ENCODE results near the gene KLHL30.

Gene KLHL30

DNA sequence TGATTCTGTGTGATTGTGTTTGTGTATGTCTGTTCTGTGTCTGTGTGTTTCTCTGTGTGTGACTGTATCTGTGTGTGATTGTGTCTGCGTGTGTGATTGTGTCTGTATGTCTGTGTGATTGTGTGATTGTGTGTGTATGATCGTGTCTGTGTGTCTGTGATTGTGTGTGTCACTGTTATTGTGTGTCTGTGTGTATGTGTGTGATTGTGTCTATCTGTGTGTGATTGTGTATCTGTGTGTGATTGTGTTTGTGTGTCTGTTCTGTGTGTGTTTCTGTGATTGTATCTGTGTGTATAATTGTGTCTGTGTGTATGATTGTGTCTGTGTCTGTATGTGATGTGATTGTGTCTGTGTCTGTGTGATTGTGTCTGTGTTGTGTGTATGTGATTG lies 11.7 kb upstream of the KLHL30 start:
- no peak for TF ChIP-seq EP300 (IDR thresholded peaks at IDR 0.05; ENCODE audit: borderline replicate concordance)
- no peak for TF ChIP-seq EGR1 (IDR thresholded peaks at IDR 0.05)
- no peak for TF ChIP-seq NFIC (IDR thresholded peaks at IDR 0.05)
- no peak for TF ChIP-seq YY1 (IDR thresholded peaks at IDR 0.05; ENCODE audit: low read depth)
- TF ChIP-seq ZBTB7A (IDR thresholded peaks at IDR 0.05; ENCODE audit: low read depth) = no peak
- TF ChIP-seq CEBPB (IDR thresholded peaks at IDR 0.05) = no peak
- no peak for TF ChIP-seq TCF12 (IDR thresholded peaks at IDR 0.05; ENCODE audit: low read depth)
- no peak for TF ChIP-seq RAD21 (IDR thresholded peaks at IDR 0.05; ENCODE audit: low read depth)
- TF ChIP-seq, protein P1, sequence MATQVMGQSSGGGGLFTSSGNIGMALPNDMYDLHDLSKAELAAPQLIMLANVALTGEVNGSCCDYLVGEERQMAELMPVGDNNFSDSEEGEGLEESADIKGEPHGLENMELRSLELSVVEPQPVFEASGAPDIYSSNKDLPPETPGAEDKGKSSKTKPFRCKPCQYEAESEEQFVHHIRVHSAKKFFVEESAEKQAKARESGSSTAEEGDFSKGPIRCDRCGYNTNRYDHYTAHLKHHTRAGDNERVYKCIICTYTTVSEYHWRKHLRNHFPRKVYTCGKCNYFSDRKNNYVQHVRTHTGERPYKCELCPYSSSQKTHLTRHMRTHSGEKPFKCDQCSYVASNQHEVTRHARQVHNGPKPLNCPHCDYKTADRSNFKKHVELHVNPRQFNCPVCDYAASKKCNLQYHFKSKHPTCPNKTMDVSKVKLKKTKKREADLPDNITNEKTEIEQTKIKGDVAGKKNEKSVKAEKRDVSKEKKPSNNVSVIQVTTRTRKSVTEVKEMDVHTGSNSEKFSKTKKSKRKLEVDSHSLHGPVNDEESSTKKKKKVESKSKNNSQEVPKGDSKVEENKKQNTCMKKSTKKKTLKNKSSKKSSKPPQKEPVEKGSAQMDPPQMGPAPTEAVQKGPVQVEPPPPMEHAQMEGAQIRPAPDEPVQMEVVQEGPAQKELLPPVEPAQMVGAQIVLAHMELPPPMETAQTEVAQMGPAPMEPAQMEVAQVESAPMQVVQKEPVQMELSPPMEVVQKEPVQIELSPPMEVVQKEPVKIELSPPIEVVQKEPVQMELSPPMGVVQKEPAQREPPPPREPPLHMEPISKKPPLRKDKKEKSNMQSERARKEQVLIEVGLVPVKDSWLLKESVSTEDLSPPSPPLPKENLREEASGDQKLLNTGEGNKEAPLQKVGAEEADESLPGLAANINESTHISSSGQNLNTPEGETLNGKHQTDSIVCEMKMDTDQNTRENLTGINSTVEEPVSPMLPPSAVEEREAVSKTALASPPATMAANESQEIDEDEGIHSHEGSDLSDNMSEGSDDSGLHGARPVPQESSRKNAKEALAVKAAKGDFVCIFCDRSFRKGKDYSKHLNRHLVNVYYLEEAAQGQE (IDR thresholded peaks at IDR 0.05; ENCODE audit: low read depth) = no peak
- TF ChIP-seq CREB1 (IDR thresholded peaks at IDR 0.05; ENCODE audit: low read depth) = no peak
- TF ChIP-seq, protein P2, sequence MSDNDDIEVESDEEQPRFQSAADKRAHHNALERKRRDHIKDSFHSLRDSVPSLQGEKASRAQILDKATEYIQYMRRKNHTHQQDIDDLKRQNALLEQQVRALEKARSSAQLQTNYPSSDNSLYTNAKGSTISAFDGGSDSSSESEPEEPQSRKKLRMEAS (IDR thresholded peaks at IDR 0.05) = no peak
- TF ChIP-seq FOXM1 (IDR thresholded peaks at IDR 0.05; ENCODE audit: borderline replicate concordance, low read depth) = no peak
- TF ChIP-seq TAF1 (IDR thresholded peaks at IDR 0.05; ENCODE audit: low read depth) = no peak
- no peak for TF ChIP-seq TEAD4 (IDR thresholded peaks at IDR 0.05)
- TF ChIP-seq, protein P3, sequence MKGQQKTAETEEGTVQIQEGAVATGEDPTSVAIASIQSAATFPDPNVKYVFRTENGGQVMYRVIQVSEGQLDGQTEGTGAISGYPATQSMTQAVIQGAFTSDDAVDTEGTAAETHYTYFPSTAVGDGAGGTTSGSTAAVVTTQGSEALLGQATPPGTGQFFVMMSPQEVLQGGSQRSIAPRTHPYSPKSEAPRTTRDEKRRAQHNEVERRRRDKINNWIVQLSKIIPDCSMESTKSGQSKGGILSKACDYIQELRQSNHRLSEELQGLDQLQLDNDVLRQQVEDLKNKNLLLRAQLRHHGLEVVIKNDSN (IDR thresholded peaks at IDR 0.05) = no peak

DNA sequence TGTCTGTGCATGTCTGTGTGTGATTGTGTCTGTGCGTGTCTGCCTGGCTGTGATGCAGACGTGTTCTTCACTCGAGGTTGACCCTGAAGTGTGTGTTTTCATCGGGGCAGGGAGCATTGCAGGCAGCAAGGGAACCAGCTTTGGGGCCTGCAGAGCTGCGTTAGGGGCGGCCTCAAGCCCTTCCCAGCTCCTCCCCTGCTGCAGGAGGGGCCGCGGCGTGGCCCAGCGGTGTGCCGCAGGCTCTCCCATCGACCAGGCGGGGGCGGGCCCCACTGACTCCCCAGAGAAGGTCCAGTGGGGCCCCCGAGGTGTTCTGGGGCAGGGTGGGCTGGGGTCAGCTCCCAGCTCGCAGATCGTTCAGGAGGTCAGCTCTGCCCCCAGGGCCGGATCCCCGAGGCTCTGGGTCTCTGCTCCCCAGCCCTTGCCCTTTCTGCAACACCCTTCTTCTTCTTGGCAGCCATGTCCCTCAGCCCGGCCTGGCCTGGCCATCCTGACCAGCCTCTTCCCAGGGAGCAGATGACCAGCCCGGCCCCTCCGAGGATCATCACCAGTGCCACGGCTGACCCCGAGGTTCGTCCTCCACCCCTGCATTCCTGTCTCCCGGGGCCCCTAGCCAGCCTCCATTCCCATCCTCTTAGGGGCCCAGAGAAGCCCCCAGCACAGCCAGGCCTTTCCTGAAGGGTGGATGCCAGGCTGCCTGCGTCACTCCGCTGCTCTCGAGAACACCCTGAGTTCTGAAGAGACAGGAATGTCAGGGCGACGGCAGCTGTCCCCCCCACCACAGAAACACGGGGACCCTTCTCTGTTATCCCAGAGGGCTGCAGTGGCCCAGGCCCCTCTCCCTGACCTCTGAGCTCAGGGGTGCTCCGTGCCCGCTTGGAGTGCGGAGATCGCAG lies 11.1 kb upstream of the KLHL30 start:
- TF ChIP-seq TAF1 (IDR thresholded peaks at IDR 0.05; ENCODE audit: low read depth) (no peak), TEAD4 (IDR thresholded peaks at IDR 0.05) (no peak), YY1 (IDR thresholded peaks at IDR 0.05; ENCODE audit: low read depth) (no peak), FOXM1 (IDR thresholded peaks at IDR 0.05; ENCODE audit: borderline replicate concordance, low read depth) (no peak), TCF12 (IDR thresholded peaks at IDR 0.05; ENCODE audit: low read depth) (no peak), RAD21 (IDR thresholded peaks at IDR 0.05; ENCODE audit: low read depth) (no peak), CREB1 (IDR thresholded peaks at IDR 0.05; ENCODE audit: low read depth) (no peak), EP300 (IDR thresholded peaks at IDR 0.05; ENCODE audit: borderline replicate concordance) (no peak), ZBTB7A (IDR thresholded peaks at IDR 0.05; ENCODE audit: low read depth) (no peak), NFIC (IDR thresholded peaks at IDR 0.05) (no peak), EGR1 (IDR thresholded peaks at IDR 0.05) (no peak), CEBPB (IDR thresholded peaks at IDR 0.05) (no peak)
- TF ChIP-seq, protein P1 (IDR thresholded peaks at IDR 0.05; ENCODE audit: low read depth) = no peak
- TF ChIP-seq, protein P2 (IDR thresholded peaks at IDR 0.05) = no peak
- TF ChIP-seq, protein P3 (IDR thresholded peaks at IDR 0.05) = no peak

DNA sequence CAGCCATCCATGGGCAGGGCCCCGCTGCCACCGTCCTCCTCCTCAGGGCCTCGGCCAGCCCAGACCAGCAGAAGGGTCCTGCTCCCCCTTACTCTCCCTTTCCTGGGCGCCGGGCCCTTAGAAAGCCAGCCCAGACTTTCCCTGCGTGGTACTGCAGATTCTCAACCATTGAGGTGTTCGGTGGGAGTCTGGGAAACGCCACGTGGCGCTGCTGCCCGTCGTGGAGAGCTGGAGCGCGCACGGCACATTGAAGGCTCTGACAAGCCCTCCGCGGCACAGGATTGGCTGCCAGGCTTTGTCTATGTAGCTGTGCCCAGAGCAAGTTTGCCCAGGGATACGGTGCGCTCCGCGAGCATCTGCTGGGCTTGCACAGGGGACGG lies 10.4 kb upstream of the KLHL30 start:
- TF ChIP-seq FOXM1 (IDR thresholded peaks at IDR 0.05; ENCODE audit: borderline replicate concordance, low read depth) (no peak), TAF1 (IDR thresholded peaks at IDR 0.05; ENCODE audit: low read depth) (no peak), RAD21 (IDR thresholded peaks at IDR 0.05; ENCODE audit: low read depth) (no peak), NFIC (IDR thresholded peaks at IDR 0.05) (no peak), TEAD4 (IDR thresholded peaks at IDR 0.05) (no peak), ZBTB7A (IDR thresholded peaks at IDR 0.05; ENCODE audit: low read depth) (no peak), TCF12 (IDR thresholded peaks at IDR 0.05; ENCODE audit: low read depth) (no peak), EGR1 (IDR thresholded peaks at IDR 0.05) (no peak), YY1 (IDR thresholded peaks at IDR 0.05; ENCODE audit: low read depth) (no peak), CREB1 (IDR thresholded peaks at IDR 0.05; ENCODE audit: low read depth) (no peak), CEBPB (IDR thresholded peaks at IDR 0.05) (no peak), EP300 (IDR thresholded peaks at IDR 0.05; ENCODE audit: borderline replicate concordance) (no peak)
- TF ChIP-seq, protein P3 (IDR thresholded peaks at IDR 0.05) = no peak
- TF ChIP-seq, protein P1 (IDR thresholded peaks at IDR 0.05; ENCODE audit: low read depth) = no peak
- TF ChIP-seq, protein P2 (IDR thresholded peaks at IDR 0.05) = no peak

Measured in Ishikawa (cell line).